ENCODE measurements around the gene ADM5.

GRCh38 chr19:49677901-49678674, 11.3 kb upstream of the ADM5 start:
- TF ChIP-seq HDAC2 (IDR thresholded peaks at IDR 0.05) (no peak), CTCF (IDR thresholded peaks at IDR 0.05 in 2 of 3, conservative IDR thresholded peaks at IDR 0.05 in 1 of 3; ENCODE audit: control insufficient read depth in 2 of 3, extremely low read depth in 1 of 3, insufficient read depth in 1 of 3, low read depth in 3 of 3, low read length in 3 of 3) (peak; percentile 64 to 81 (median 73)), POLR2A (IDR thresholded peaks at IDR 0.05; ENCODE audit: low read depth, low read length) (peak; percentile 38), HDGF (IDR thresholded peaks at IDR 0.05) (no peak), TAF1 (IDR thresholded peaks at IDR 0.05; ENCODE audit: borderline replicate concordance, low read depth, low read length) (peak; percentile 48), CEBPB (IDR thresholded peaks at IDR 0.05; ENCODE audit: borderline replicate concordance in 1 of 2, low read depth in 2 of 2, low read length in 2 of 2) (peak in 1 of 2 experiments; percentile 59; a peak in 1 of 4 replicates), MLLT1 (IDR thresholded peaks at IDR 0.05) (no peak; the same call in 1 of the 2 replicates), SP1 (IDR thresholded peaks at IDR 0.05; ENCODE audit: low read depth, low read length) (no peak)
- TF ChIP-seq, protein P1, sequence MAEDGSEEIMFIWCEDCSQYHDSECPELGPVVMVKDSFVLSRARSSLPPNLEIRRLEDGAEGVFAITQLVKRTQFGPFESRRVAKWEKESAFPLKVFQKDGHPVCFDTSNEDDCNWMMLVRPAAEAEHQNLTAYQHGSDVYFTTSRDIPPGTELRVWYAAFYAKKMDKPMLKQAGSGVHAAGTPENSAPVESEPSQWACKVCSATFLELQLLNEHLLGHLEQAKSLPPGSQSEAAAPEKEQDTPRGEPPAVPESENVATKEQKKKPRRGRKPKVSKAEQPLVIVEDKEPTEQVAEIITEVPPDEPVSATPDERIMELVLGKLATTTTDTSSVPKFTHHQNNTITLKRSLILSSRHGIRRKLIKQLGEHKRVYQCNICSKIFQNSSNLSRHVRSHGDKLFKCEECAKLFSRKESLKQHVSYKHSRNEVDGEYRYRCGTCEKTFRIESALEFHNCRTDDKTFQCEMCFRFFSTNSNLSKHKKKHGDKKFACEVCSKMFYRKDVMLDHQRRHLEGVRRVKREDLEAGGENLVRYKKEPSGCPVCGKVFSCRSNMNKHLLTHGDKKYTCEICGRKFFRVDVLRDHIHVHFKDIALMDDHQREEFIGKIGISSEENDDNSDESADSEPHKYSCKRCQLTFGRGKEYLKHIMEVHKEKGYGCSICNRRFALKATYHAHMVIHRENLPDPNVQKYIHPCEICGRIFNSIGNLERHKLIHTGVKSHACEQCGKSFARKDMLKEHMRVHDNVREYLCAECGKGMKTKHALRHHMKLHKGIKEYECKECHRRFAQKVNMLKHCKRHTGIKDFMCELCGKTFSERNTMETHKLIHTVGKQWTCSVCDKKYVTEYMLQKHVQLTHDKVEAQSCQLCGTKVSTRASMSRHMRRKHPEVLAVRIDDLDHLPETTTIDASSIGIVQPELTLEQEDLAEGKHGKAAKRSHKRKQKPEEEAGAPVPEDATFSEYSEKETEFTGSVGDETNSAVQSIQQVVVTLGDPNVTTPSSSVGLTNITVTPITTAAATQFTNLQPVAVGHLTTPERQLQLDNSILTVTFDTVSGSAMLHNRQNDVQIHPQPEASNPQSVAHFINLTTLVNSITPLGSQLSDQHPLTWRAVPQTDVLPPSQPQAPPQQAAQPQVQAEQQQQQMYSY (CRISPR knock-in tag; IDR thresholded peaks at IDR 0.05), result no peak
